ENCODE results near the gene DYSF. TPM values are rescaled to one million over a fixed set of nuclear protein-coding genes. Genes with fewer than 3 reads are reported as not detected.

The DYSF gene
- total and polyA plus RNA-seq, 2 donors = 5.8 to 9.2 TPM

- no peaks in the 10 kb centered on the region for H3K9me3 ChIP-seq (ENCODE audit: control insufficient read depth in 2 of 2, insufficient read depth in 1 of 2, low read length in 1 of 2)
- no peaks in the 10 kb centered on the region for H3K36me3 ChIP-seq (ENCODE audit: control insufficient read depth in 2 of 2, insufficient read depth in 2 of 2, low read length in 1 of 2)
- no peak overlapping the region for H3K4me3 ChIP-seq (ENCODE audit: low read length in 2 of 2)
- no peak for DNase-seq (ENCODE audit: low read depth in 6 of 9, low spot score in 9 of 9)
- no peaks in the 10 kb centered on the region for H3K4me1 ChIP-seq (ENCODE audit: control insufficient read depth in 2 of 2, insufficient read depth in 2 of 2, low read length in 2 of 2)
- no peak overlapping the region for H3K27ac ChIP-seq (ENCODE audit: low read depth in 1 of 2, low read length in 1 of 2)
- 90% methylated on average over 1 of the region's 1 CpG for WGBS
- peaks cover 0 to 2% of the 10 kb centered on the region in 2 donors for H3K27me3 ChIP-seq (ENCODE audit: control insufficient read depth in 2 of 2, insufficient read depth in 1 of 2, low read length in 1 of 2)
These were observed 80.8 kb downstream of the DYSF start for GRCh38 chr2:71534201-71534600.

DNA sequence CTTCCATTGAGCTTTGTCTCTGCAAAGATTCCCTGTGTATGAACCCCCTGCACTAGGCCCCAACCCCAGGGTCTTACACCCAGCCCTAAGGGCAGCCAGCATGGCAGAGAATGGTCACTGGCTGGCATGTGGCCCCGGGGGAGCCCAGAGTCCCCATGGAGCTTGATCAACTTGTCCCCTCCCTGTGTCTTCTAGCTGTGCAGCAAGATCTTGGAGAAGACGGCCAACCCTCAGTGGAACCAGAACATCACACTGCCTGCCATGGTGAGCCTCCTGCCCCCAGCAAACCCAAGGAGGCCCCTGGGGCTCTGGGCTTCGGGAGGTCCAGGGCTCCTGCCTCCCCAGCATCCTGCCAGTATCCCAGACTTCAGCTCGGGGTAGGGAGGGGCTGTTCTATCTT lies 81.5 kb downstream of the DYSF start:
- no peaks in the 10 kb centered on the region for H3K4me1 ChIP-seq (ENCODE audit: control insufficient read depth in 2 of 2, insufficient read depth in 2 of 2, low read length in 2 of 2)
- H3K9me3 ChIP-seq (ENCODE audit: control insufficient read depth in 2 of 2, insufficient read depth in 1 of 2, low read length in 1 of 2) = no peaks in the 10 kb centered on the region
- no peak for DNase-seq (ENCODE audit: low read depth in 6 of 9, low spot score in 9 of 9)
- no peak overlapping the region for H3K27ac ChIP-seq (ENCODE audit: low read depth in 1 of 2, low read length in 1 of 2)
- H3K27me3 ChIP-seq (ENCODE audit: control insufficient read depth in 2 of 2, insufficient read depth in 1 of 2, low read length in 1 of 2) = peaks cover 0 to 2% of the 10 kb centered on the region in 2 donors
- H3K36me3 ChIP-seq (ENCODE audit: control insufficient read depth in 2 of 2, insufficient read depth in 2 of 2, low read length in 1 of 2) = no peaks in the 10 kb centered on the region
- WGBS = 94% methylated on average over 4 of the region's 4 CpGs
- H3K4me3 ChIP-seq (ENCODE audit: low read length in 2 of 2) = no peak overlapping the region

GRCh38 chr2:71535526-71535925 lies 82.2 kb downstream of the DYSF start:
- Histone ChIP-seq H3K27me3 (ENCODE audit: control insufficient read depth in 2 of 2, insufficient read depth in 1 of 2, low read length in 1 of 2) (peaks cover 0 to 2% of the 10 kb centered on the region in 2 donors), H3K4me1 (ENCODE audit: control insufficient read depth in 2 of 2, insufficient read depth in 2 of 2, low read length in 2 of 2) (no peaks in the 10 kb centered on the region), H3K4me3 (ENCODE audit: low read length in 2 of 2) (no peak overlapping the region), H3K27ac (ENCODE audit: low read depth in 1 of 2, low read length in 1 of 2) (no peak overlapping the region), H3K36me3 (ENCODE audit: control insufficient read depth in 2 of 2, insufficient read depth in 2 of 2, low read length in 1 of 2) (no peaks in the 10 kb centered on the region), H3K9me3 (ENCODE audit: control insufficient read depth in 2 of 2, insufficient read depth in 1 of 2, low read length in 1 of 2) (no peaks in the 10 kb centered on the region)
- DNase-seq (ENCODE audit: low read depth in 6 of 9, low spot score in 9 of 9) = no peak
- WGBS = 94% methylated on average over 7 of the region's 7 CpGs

- Histone ChIP-seq H3K9me3 (ENCODE audit: control insufficient read depth in 2 of 2, insufficient read depth in 1 of 2, low read length in 1 of 2) (no peaks in the 10 kb centered on the region), H3K36me3 (ENCODE audit: control insufficient read depth in 2 of 2, insufficient read depth in 2 of 2, low read length in 1 of 2) (no peaks in the 10 kb centered on the region), H3K4me1 (ENCODE audit: control insufficient read depth in 2 of 2, insufficient read depth in 2 of 2, low read length in 2 of 2) (no peaks in the 10 kb centered on the region), H3K4me3 (ENCODE audit: low read length in 2 of 2) (no peak overlapping the region), H3K27me3 (ENCODE audit: control insufficient read depth in 2 of 2, insufficient read depth in 1 of 2, low read length in 1 of 2) (peaks cover 0 to 2% of the 10 kb centered on the region in 2 donors), H3K27ac (ENCODE audit: low read depth in 1 of 2, low read length in 1 of 2) (no peak overlapping the region)
- DNase-seq (ENCODE audit: low read depth in 6 of 9, low spot score in 9 of 9) = no peak
- WGBS = 89% methylated on average over 18 of the region's 18 CpGs
These were observed 82.9 kb downstream of the DYSF start for GRCh38 chr2:71536226-71536671.

- WGBS = 96% methylated on average over 3 of the region's 3 CpGs
- no peak for DNase-seq (ENCODE audit: low read depth in 6 of 9, low spot score in 9 of 9)
- no peak overlapping the region for H3K27ac ChIP-seq (ENCODE audit: low read depth in 1 of 2, low read length in 1 of 2)
- H3K36me3 ChIP-seq (ENCODE audit: control insufficient read depth in 2 of 2, insufficient read depth in 2 of 2, low read length in 1 of 2) = no peaks in the 10 kb centered on the region
- H3K9me3 ChIP-seq (ENCODE audit: control insufficient read depth in 2 of 2, insufficient read depth in 1 of 2, low read length in 1 of 2) = no peaks in the 10 kb centered on the region
- no peaks in the 10 kb centered on the region for H3K27me3 ChIP-seq (ENCODE audit: control insufficient read depth in 2 of 2, insufficient read depth in 1 of 2, low read length in 1 of 2)
- H3K4me1 ChIP-seq (ENCODE audit: control insufficient read depth in 2 of 2, insufficient read depth in 2 of 2, low read length in 2 of 2) = no peaks in the 10 kb centered on the region
- no peak overlapping the region for H3K4me3 ChIP-seq (ENCODE audit: low read length in 2 of 2)
These were observed 84.9 kb downstream of the DYSF start for GRCh38 chr2:71538241-71538640.

DNA sequence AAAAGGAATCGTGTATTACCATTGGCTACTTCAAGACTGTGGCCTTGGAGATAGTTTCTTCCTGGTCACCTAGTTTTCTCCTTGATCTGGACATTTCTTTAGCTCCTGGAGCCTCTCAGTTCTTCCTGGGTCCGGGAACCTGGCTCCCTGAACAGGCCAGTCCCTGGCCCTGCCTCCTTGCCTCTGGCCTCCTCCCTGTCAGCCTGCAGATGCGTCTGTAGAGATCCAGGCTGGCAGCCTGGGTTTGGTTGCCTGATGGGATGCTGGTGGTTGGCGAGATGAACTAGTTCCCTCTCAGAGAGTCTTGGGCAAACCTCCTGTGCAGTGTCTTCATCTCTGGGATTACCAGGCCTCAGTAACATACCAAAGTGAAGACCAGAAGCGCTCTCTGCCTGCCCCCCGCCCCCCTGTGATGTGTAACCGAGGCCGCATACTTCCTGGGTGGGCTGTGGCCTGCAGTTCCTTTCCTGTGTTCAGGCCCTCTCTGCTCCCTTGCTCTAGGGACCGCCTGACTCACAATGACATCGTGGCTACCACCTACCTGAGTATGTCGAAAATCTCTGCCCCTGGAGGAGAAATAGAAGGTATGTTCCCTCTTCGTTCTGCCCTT lies 85.4 kb downstream of the DYSF start:
- no peaks in the 10 kb centered on the region for H3K4me1 ChIP-seq (ENCODE audit: control insufficient read depth in 2 of 2, insufficient read depth in 2 of 2, low read length in 2 of 2)
- no peak for DNase-seq (ENCODE audit: low read depth in 6 of 9, low spot score in 9 of 9)
- no peaks in the 10 kb centered on the region for H3K9me3 ChIP-seq (ENCODE audit: control insufficient read depth in 2 of 2, insufficient read depth in 1 of 2, low read length in 1 of 2)
- no peaks in the 10 kb centered on the region for H3K27me3 ChIP-seq (ENCODE audit: control insufficient read depth in 2 of 2, insufficient read depth in 1 of 2, low read length in 1 of 2)
- H3K36me3 ChIP-seq (ENCODE audit: control insufficient read depth in 2 of 2, insufficient read depth in 2 of 2, low read length in 1 of 2) = no peaks in the 10 kb centered on the region
- 87% methylated on average over 12 of the region's 12 CpGs for WGBS
- H3K4me3 ChIP-seq (ENCODE audit: low read length in 2 of 2) = no peak overlapping the region
- H3K27ac ChIP-seq (ENCODE audit: low read depth in 1 of 2, low read length in 1 of 2) = no peak overlapping the region

- H3K27me3 ChIP-seq (ENCODE audit: control insufficient read depth in 2 of 2, insufficient read depth in 1 of 2, low read length in 1 of 2) = peaks cover 0 to 9% of the 10 kb centered on the region in 2 donors
- no peak overlapping the region for H3K4me3 ChIP-seq (ENCODE audit: low read length in 2 of 2)
- H3K9me3 ChIP-seq (ENCODE audit: control insufficient read depth in 2 of 2, insufficient read depth in 1 of 2, low read length in 1 of 2) = no peaks in the 10 kb centered on the region
- no peak overlapping the region for H3K27ac ChIP-seq (ENCODE audit: low read depth in 1 of 2, low read length in 1 of 2)
- peaks cover 0 to 3% of the 10 kb centered on the region in 2 donors for H3K4me1 ChIP-seq (ENCODE audit: control insufficient read depth in 2 of 2, insufficient read depth in 2 of 2, low read length in 2 of 2)
- no peak for DNase-seq (ENCODE audit: low read depth in 6 of 9, low spot score in 9 of 9)
- H3K36me3 ChIP-seq (ENCODE audit: control insufficient read depth in 2 of 2, insufficient read depth in 2 of 2, low read length in 1 of 2) = no peaks in the 10 kb centered on the region
- 96% methylated on average over 1 of the region's 1 CpG for WGBS
These were observed 87.5 kb downstream of the DYSF start for GRCh38 chr2:71540818-71541217.

DNA sequence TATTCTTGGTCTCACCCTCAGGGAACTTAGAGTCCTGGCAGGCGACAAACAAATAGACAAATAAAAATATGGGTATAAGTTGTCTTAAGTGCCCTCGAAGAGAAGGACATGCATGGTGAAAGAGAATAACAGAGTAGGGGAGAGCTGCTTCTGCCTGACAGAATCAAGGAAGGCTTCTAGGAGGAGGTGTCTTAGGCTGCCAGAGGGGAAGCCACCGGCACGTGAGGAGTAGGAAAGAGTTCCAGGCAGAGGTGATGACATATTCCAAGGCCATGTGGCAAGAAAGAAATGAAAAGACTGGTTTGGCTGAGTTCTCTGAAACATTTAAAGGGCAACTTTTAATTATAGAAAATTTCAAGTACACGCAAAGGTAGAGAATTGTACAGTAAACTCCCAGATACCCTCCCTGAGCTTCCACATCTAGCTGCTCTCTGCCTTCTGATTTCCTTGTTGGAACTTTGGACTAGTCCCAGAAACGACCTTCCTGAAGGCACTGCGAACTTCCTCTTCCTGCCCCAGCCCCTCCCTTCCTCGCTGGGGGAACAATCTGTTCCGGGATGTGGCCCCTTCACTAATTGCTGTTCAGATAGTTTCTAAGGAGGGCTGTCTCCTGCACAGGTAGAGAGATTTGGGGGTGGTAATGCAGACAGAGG lies 91.7 kb downstream of the DYSF start:
- Histone ChIP-seq H3K36me3 (ENCODE audit: control insufficient read depth in 2 of 2, insufficient read depth in 2 of 2, low read length in 1 of 2) (no peaks in the 10 kb centered on the region), H3K4me3 (ENCODE audit: low read length in 2 of 2) (no peak overlapping the region), H3K4me1 (ENCODE audit: control insufficient read depth in 2 of 2, insufficient read depth in 2 of 2, low read length in 2 of 2) (peaks cover 0 to 3% of the 10 kb centered on the region in 2 donors), H3K27me3 (ENCODE audit: control insufficient read depth in 2 of 2, insufficient read depth in 1 of 2, low read length in 1 of 2) (peaks cover 0 to 13% of the 10 kb centered on the region in 2 donors), H3K27ac (ENCODE audit: low read depth in 1 of 2, low read length in 1 of 2) (no peak overlapping the region), H3K9me3 (ENCODE audit: control insufficient read depth in 2 of 2, insufficient read depth in 1 of 2, low read length in 1 of 2) (no peaks in the 10 kb centered on the region)
- WGBS = 54% methylated on average over 9 of the region's 9 CpGs
- no peak for DNase-seq (ENCODE audit: low read depth in 6 of 9, low spot score in 9 of 9)

DNA sequence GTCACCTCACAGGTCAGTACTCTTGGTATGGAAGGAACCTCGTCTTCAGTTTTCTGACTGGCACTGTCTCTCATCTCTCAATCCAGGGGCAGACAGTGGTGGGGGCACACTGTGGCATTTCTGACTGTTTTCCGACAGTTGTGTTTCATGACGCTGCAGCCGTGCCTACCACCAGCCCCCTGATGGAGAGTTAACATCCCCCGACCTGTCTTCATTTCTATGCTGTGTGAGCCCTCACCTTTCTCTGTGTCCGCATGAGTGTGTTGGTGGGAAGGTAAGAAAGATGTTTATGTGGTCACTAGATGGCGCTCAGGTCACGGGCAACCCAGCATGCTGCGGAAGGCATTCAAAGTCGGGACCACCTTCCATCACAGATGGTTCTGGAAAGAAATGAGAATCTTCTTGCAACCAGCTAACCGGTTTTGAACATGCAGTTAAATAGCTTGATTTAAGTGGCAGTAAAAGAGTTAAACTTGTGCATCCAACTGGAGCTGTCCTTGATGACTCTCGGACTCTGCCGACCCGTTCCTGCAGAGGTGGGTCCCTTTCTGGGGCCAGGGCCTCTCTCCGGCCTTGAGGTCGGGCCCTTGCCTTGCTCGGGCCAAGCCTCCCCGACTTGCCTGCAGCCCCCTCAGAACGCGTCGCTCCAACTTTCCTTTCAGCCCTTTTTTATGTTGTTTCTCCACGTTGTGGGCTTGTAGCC lies 92.4 kb downstream of the DYSF start:
- WGBS = 46% methylated on average over 22 of the region's 22 CpGs
- Histone ChIP-seq H3K27me3 (ENCODE audit: control insufficient read depth in 2 of 2, insufficient read depth in 1 of 2, low read length in 1 of 2) (peaks cover 0 to 13% of the 10 kb centered on the region in 2 donors), H3K4me1 (ENCODE audit: control insufficient read depth in 2 of 2, insufficient read depth in 2 of 2, low read length in 2 of 2) (peaks cover 0 to 3% of the 10 kb centered on the region in 2 donors), H3K9me3 (ENCODE audit: control insufficient read depth in 2 of 2, insufficient read depth in 1 of 2, low read length in 1 of 2) (no peaks in the 10 kb centered on the region), H3K4me3 (ENCODE audit: low read length in 2 of 2) (no peak overlapping the region), H3K27ac (ENCODE audit: low read depth in 1 of 2, low read length in 1 of 2) (no peak overlapping the region), H3K36me3 (ENCODE audit: control insufficient read depth in 2 of 2, insufficient read depth in 2 of 2, low read length in 1 of 2) (no peaks in the 10 kb centered on the region)
- DNase-seq (ENCODE audit: low read depth in 6 of 9, low spot score in 9 of 9) = peak in 7 of 9 donors; percentile 11 to 61 (median 28)
